Endothelial cell of umbilical vein (primary cell): ENCODE measurements around the gene SLC16A7. TPM values are rescaled to one million over a fixed set of nuclear protein-coding genes. Genes with fewer than 3 reads are reported as not detected.

Source experiments
- BruUV-seq: library from RNA; stranded (reverse); fragments of 400-500 nt; replicated peaks from 2 replicates; lab custom pipeline; 2021; lab: Mats Ljungman, UMichigan
- CTCF ChIA-PET: fragments of 300-600, 350-600 bp; sonication (Branson Sonifier 250); formaldehyde crosslinking; loops from one replicate; lab custom pipeline; 2021; ENCODE audit warnings: antibody characterized with exemption, inconsistent platforms; lab: Charles Lee
- POLR2A ChIA-PET: fragments of 300-600, 350-600 bp; sonication (Branson Sonifier 250); formaldehyde crosslinking; loops from one replicate; lab custom pipeline; 2021; ENCODE audit warnings: antibody characterized with exemption, inconsistent platforms; lab: Charles Lee
- DNase-seq: peaks from one replicate; pipeline ENCODE4 v3.0.0-alpha.2; 2011; ENCODE audit warnings: low read depth, low spot score
- FAIRE-seq: peaks from 2 replicates; lab custom pipeline; 2011; peaks lifted over from hg19 to GRCh38; lab: Jason Lieb, UNC
- H2AFZ ChIP-seq: 2 replicates; pipeline ENCODE4 v1.6.0; 2012; ENCODE audit warnings: low read depth, low read length, control low read depth, inconsistent platforms
- H3K27ac ChIP-seq: 2 replicates; pipeline ENCODE4 v1.5.1; 2011; ENCODE audit warnings: low read depth, mild to moderate bottlenecking, control low read depth, low read length, moderate library complexity; ENCODE audit not compliant: insufficient read depth
- H3K27me3 ChIP-seq, 2 experiments: 2 replicates each; pipeline versions ENCODE4 v1.6.0 to v1.6.1; 2011; ENCODE audit warnings: low read length in 2 of 2, mixed read lengths in 1 of 2; ENCODE audit not compliant: control insufficient read depth in 2 of 2, insufficient read depth in 2 of 2
- H3K36me3 ChIP-seq, 2 experiments: 2 replicates in 1 of 2; 3 replicates in 1 of 2; pipeline ENCODE4 v1.5.1; 2011; ENCODE audit warnings: low read length in 2 of 2, mild to moderate bottlenecking in 1 of 2, moderate library complexity in 1 of 2; ENCODE audit not compliant: control insufficient read depth in 2 of 2, insufficient read depth in 2 of 2; ENCODE audit errors: extremely low read depth in 1 of 2
- H3K4me1 ChIP-seq: 3 replicates; pipeline ENCODE4 v1.5.1; 2011; ENCODE audit warnings: mild to moderate bottlenecking, low read length; ENCODE audit not compliant: control insufficient read depth, insufficient read depth; ENCODE audit errors: extremely low read depth
- H3K4me2 ChIP-seq: 2 replicates; pipeline ENCODE4 v1.6.1; 2011; ENCODE audit warnings: low read length, control low read depth, mixed read lengths; ENCODE audit not compliant: insufficient read depth
- H3K4me3 ChIP-seq, 3 experiments: fragments of 200-600 bp in 1 of 3; sonication (generic), shearing (Covaris generic) in 1 of 3; replicated peaks in 1 of 3; 2 replicates each; pipeline ENCODE4 v1.5.1; 2011 to 2016; ENCODE audit warnings: control low read depth in 3 of 3, low read length in 3 of 3, mild to moderate bottlenecking in 2 of 3, inconsistent platforms in 1 of 3, low read depth in 1 of 3, moderate library complexity in 1 of 3; ENCODE audit not compliant: insufficient read depth in 1 of 3
- H3K79me2 ChIP-seq: 2 replicates; pipeline ENCODE4 v1.6.0; 2012; ENCODE audit warnings: low read length, inconsistent platforms; ENCODE audit not compliant: control insufficient read depth, insufficient read depth
- H3K9ac ChIP-seq: replicated peaks from 2 replicates; pipeline ENCODE3; 2011; ENCODE audit warnings: low read length, control low read depth; ENCODE audit not compliant: insufficient read depth; ENCODE audit errors: extremely low read depth
- H3K9me1 ChIP-seq: replicated peaks from 3 replicates; pipeline ENCODE4 v1.6.0; 2011; ENCODE audit warnings: mild to moderate bottlenecking, low read length; ENCODE audit not compliant: control insufficient read depth, insufficient read depth; ENCODE audit errors: extremely low read depth
- H3K9me3 ChIP-seq: replicated peaks from 2 replicates; pipeline ENCODE4 v1.5.1; 2012; ENCODE audit warnings: low read length, inconsistent platforms; ENCODE audit not compliant: control insufficient read depth, insufficient read depth
- H4K20me1 ChIP-seq: replicated peaks from 2 replicates; pipeline ENCODE3; 2011; ENCODE audit warnings: mild to moderate bottlenecking, low read length; ENCODE audit not compliant: control insufficient read depth, insufficient read depth; ENCODE audit errors: extremely low read depth
- CTCF ChIP-seq, 2 donors: IDR thresholded peaks; 1 replicate in 1 of 2; 2 replicates in 1 of 2; pipeline ENCODE4 v1.5.1; 2011; ENCODE audit warnings: low read length in 2 of 2, mild to moderate bottlenecking in 2 of 2, moderate library complexity in 2 of 2, control low read depth in 1 of 2, inconsistent platforms in 1 of 2, low read depth in 1 of 2; ENCODE audit not compliant: insufficient read depth in 1 of 2; ENCODE audit errors: extremely low read depth in 1 of 2
- EZH2 ChIP-seq: IDR thresholded peaks from 2 replicates; pipeline ENCODE4 v1.6.1; 2012; ENCODE audit warnings: borderline replicate concordance, low read depth, mild to moderate bottlenecking, moderate library complexity, low read length, inconsistent platforms; ENCODE audit not compliant: severe bottlenecking
- FOS ChIP-seq: IDR thresholded peaks from 2 replicates; pipeline ENCODE4 v1.6.1; 2011; ENCODE audit warnings: mild to moderate bottlenecking, low read length, moderate library complexity, borderline replicate concordance; ENCODE audit not compliant: insufficient read depth
- GATA2 ChIP-seq: IDR thresholded peaks from 2 replicates; pipeline ENCODE4 v1.7.0; 2011; ENCODE audit warnings: low read depth, mild to moderate bottlenecking, moderate library complexity, mixed read lengths, low read length; ENCODE audit not compliant: insufficient read length, insufficient read depth
- JUN ChIP-seq: IDR thresholded peaks from 2 replicates; pipeline ENCODE4 v1.6.1; 2011; ENCODE audit warnings: borderline replicate concordance, low read depth; ENCODE audit not compliant: insufficient read length, insufficient read depth
- MAX ChIP-seq: IDR thresholded peaks from 2 replicates; pipeline ENCODE4 v1.6.1; 2011; ENCODE audit not compliant: insufficient read depth, insufficient read length
- MYC ChIP-seq: IDR thresholded peaks from one replicate; pipeline ENCODE4 v1.6.1; 2011; ENCODE audit warnings: mild to moderate bottlenecking, low read depth, low read length
- POLR2A ChIP-seq: IDR thresholded peaks from 2 replicates; pipeline ENCODE4 v1.6.1; 2012; ENCODE audit warnings: low read depth, mild to moderate bottlenecking, control low read depth, low read length
- POLR2AphosphoS5 ChIP-seq: IDR thresholded peaks from 2 replicates; pipeline ENCODE4 v1.6.1; 2012; ENCODE audit warnings: low read depth, mild to moderate bottlenecking, control low read depth, low read length, moderate library complexity; ENCODE audit not compliant: insufficient read depth
- dilution Hi-C: fragments of 300-500 bp; cut with MboI; formaldehyde crosslinking; loops from one replicate; pipeline ENCODE4 v1.15.0; 2019; ENCODE audit warnings: low sequenced_read_pairs; ENCODE audit not compliant: extremely low pct_ligation_motif_present
- intact Hi-C: fragments of 100-400 bp; cut with micrococcal nuclease; formaldehyde crosslinking; loops from one replicate; pipeline ENCODE4 v1.10.0; 2022
- polyA plus RNA-seq, 4 experiments: library from polyadenylated mRNA; depleted of rRNA in 3 of 4; stranded (reverse) in 3 of 4; unstranded in 1 of 4; fragments of >200 nt; gene quantifications; 2 replicates each; pipeline versions ENCODE4 v1.2.1 to v1.2.3, GENCODE V29; 2011 to 2012; ENCODE audit warnings: missing spikeins in 1 of 4
- total RNA-seq: library from RNA; stranded (reverse); gene quantifications from 2 replicates; pipeline ENCODE4 v1.2.3, GENCODE V29; 2021

The SLC16A7 gene
- total and polyA plus RNA-seq, 2 donors (not counting 3 experiments of a cell fraction or from before 2014, with no cell fraction given), result 2.9 to 8.9 TPM

GRCh38 chr12:59678759-59679411 lies 83.1 kb downstream of the SLC16A7 start:
- H3K36me3 ChIP-seq, result no peaks in the 10 kb centered on the region
- no peak for DNase-seq
- no peaks in the 10 kb centered on the region for H3K9me3 ChIP-seq
- no TSS peak for BruUV-seq
- H3K4me3 ChIP-seq, result no peak overlapping the region
- no peak overlapping the region for H3K4me2 ChIP-seq
- TF ChIP-seq CTCF (IDR thresholded peaks at IDR 0.05; ENCODE audit: extremely low read depth in 1 of 2, insufficient read depth in 1 of 2, low read depth in 1 of 2, low read length in 2 of 2), result no peak
- no peak for TF ChIP-seq POLR2AphosphoS5
- TF ChIP-seq GATA2, result no peak
- TF ChIP-seq MYC, result no peak
- TF ChIP-seq EZH2, result no peak
- no peak for TF ChIP-seq FOS
- no peak for TF ChIP-seq JUN
- TF ChIP-seq MAX, result no peak
- TF ChIP-seq POLR2A, result no peak
- no peak overlapping the region for H3K27ac ChIP-seq
- no peaks in the 10 kb centered on the region for H3K4me1 ChIP-seq
- no peaks in the 10 kb centered on the region for H3K79me2 ChIP-seq
- dilution Hi-C loops, result no loop called here
- H3K27me3 ChIP-seq, result no peaks in the 10 kb centered on the region
- no peaks in the 10 kb centered on the region for H3K9me1 ChIP-seq
- no peaks in the 10 kb centered on the region for H4K20me1 ChIP-seq
- ChIA-PET POLR2A (no interaction called here), CTCF (no interaction called here)
- H3K9ac ChIP-seq, result no peak overlapping the region
- no peak for FAIRE-seq
- no peak overlapping the region for H2AFZ ChIP-seq
- intact Hi-C loops, result no loop called here
